Measurements from ENCODE around the gene DIAPH1.

DNA sequence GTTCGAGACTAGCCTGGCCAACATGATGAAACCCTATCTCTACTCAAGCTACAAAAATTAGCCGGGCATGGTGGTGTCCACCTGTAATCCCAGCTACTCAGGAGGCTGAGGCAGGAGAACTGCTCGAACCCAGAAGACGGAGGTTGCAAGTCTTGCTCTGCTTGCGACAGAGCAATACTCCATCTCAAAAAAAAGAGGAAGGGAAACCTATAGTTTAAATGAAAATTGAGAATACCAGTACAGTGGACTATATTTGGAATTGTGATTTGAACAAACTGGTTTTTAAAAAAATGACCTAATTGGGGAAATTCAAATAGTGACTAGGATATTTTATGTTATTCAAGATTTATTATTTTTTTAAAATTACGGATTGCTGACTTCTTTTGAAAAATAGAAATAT lies 33.2 kb downstream of the DIAPH1 start:
- no peak for TF ChIP-seq CTCF (IDR thresholded peaks at IDR 0.05; ENCODE audit: low read depth, low read length, missing input control)
- TF ChIP-seq RXRA (IDR thresholded peaks at IDR 0.05), result no peak
- no peak for TF ChIP-seq RAD21 (IDR thresholded peaks at IDR 0.05)
- no peak for TF ChIP-seq HNF4A (conservative IDR thresholded peaks at IDR 0.05)
- TF ChIP-seq, protein P1, sequence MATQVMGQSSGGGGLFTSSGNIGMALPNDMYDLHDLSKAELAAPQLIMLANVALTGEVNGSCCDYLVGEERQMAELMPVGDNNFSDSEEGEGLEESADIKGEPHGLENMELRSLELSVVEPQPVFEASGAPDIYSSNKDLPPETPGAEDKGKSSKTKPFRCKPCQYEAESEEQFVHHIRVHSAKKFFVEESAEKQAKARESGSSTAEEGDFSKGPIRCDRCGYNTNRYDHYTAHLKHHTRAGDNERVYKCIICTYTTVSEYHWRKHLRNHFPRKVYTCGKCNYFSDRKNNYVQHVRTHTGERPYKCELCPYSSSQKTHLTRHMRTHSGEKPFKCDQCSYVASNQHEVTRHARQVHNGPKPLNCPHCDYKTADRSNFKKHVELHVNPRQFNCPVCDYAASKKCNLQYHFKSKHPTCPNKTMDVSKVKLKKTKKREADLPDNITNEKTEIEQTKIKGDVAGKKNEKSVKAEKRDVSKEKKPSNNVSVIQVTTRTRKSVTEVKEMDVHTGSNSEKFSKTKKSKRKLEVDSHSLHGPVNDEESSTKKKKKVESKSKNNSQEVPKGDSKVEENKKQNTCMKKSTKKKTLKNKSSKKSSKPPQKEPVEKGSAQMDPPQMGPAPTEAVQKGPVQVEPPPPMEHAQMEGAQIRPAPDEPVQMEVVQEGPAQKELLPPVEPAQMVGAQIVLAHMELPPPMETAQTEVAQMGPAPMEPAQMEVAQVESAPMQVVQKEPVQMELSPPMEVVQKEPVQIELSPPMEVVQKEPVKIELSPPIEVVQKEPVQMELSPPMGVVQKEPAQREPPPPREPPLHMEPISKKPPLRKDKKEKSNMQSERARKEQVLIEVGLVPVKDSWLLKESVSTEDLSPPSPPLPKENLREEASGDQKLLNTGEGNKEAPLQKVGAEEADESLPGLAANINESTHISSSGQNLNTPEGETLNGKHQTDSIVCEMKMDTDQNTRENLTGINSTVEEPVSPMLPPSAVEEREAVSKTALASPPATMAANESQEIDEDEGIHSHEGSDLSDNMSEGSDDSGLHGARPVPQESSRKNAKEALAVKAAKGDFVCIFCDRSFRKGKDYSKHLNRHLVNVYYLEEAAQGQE (IDR thresholded peaks at IDR 0.05), result no peak
- TF ChIP-seq FOXA2 (IDR thresholded peaks at IDR 0.05), result no peak
- TF ChIP-seq, protein P2, sequence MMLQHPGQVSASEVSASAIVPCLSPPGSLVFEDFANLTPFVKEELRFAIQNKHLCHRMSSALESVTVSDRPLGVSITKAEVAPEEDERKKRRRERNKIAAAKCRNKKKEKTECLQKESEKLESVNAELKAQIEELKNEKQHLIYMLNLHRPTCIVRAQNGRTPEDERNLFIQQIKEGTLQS (IDR thresholded peaks at IDR 0.05), result no peak
- TF ChIP-seq TAF1 (conservative IDR thresholded peaks at IDR 0.05), result no peak
- no peak for TF ChIP-seq JUND (IDR thresholded peaks at IDR 0.05)
- TF ChIP-seq FOXA1 (IDR thresholded peaks at IDR 0.05), result no peak
- TF ChIP-seq YY1 (IDR thresholded peaks at IDR 0.05), result no peak
- no peak for TF ChIP-seq HNF4G (IDR thresholded peaks at IDR 0.05)
- TF ChIP-seq, protein P3, sequence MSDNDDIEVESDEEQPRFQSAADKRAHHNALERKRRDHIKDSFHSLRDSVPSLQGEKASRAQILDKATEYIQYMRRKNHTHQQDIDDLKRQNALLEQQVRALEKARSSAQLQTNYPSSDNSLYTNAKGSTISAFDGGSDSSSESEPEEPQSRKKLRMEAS (IDR thresholded peaks at IDR 0.05), result no peak

Data from liver (tissue), 3 donors.